Measurements from ENCODE around the gene BHLHE23.

Gene BHLHE23

GRCh38 chr20:63023071-63023935 lies 16.5 kb upstream of the BHLHE23 start:
- no peak for TF ChIP-seq CTCF (IDR thresholded peaks at IDR 0.05; ENCODE audit: extremely low read depth, insufficient read depth, missing control alignments)
- in situ Hi-C loops (cut with MboI; ENCODE audit: low pct_unique_long_range_greater_than_20kb, low sequenced_read_pairs, unreplicated experiment): no loop called here
- no peak for DNase-seq (ENCODE audit: low spot score)

- no peak for TF ChIP-seq CTCF (IDR thresholded peaks at IDR 0.05; ENCODE audit: extremely low read depth, insufficient read depth, missing control alignments)
- in situ Hi-C loops (cut with MboI; ENCODE audit: low pct_unique_long_range_greater_than_20kb, low sequenced_read_pairs, unreplicated experiment): no loop called here
- no peak for DNase-seq (ENCODE audit: low spot score)
These were observed 15.7 kb upstream of the BHLHE23 start for GRCh38 chr20:63022501-63022900.

- in situ Hi-C loops (cut with MboI; ENCODE audit: low pct_unique_long_range_greater_than_20kb, low sequenced_read_pairs, unreplicated experiment): no loop called here
- no peak for DNase-seq (ENCODE audit: low spot score)
These were observed 14.9 kb upstream of the BHLHE23 start for GRCh38 chr20:63021356-63022321.

GRCh38 chr20:63020681-63021080 lies 13.9 kb upstream of the BHLHE23 start:
- no peak for DNase-seq (ENCODE audit: low spot score)
- TF ChIP-seq CTCF (IDR thresholded peaks at IDR 0.05; ENCODE audit: extremely low read depth, insufficient read depth, missing control alignments): no peak
- in situ Hi-C loops (cut with MboI; ENCODE audit: low pct_unique_long_range_greater_than_20kb, low sequenced_read_pairs, unreplicated experiment): no loop called here

More at GRCh38 chr20:63021356-63022321, 14.9 kb upstream of the BHLHE23 start:
- TF ChIP-seq CTCF (IDR thresholded peaks at IDR 0.05; ENCODE audit: extremely low read depth, insufficient read depth, missing control alignments): no peak

- DNase-seq (ENCODE audit: low spot score): no peak
- no peak for TF ChIP-seq CTCF (IDR thresholded peaks at IDR 0.05; ENCODE audit: extremely low read depth, insufficient read depth, missing control alignments)
- in situ Hi-C loops (cut with MboI; ENCODE audit: low pct_unique_long_range_greater_than_20kb, low sequenced_read_pairs, unreplicated experiment): no loop called here
These were observed 11.2 kb upstream of the BHLHE23 start for GRCh38 chr20:63017826-63018411.
